Measurements from ENCODE around the gene FEN1. TPM values are rescaled to one million over a fixed set of nuclear protein-coding genes. Genes with fewer than 3 reads are reported as not detected.

FEN1 gene
- total RNA-seq, 4 donors from 2014 or later = 4.5 to 11.0 (median 4.6) TPM

DNA sequence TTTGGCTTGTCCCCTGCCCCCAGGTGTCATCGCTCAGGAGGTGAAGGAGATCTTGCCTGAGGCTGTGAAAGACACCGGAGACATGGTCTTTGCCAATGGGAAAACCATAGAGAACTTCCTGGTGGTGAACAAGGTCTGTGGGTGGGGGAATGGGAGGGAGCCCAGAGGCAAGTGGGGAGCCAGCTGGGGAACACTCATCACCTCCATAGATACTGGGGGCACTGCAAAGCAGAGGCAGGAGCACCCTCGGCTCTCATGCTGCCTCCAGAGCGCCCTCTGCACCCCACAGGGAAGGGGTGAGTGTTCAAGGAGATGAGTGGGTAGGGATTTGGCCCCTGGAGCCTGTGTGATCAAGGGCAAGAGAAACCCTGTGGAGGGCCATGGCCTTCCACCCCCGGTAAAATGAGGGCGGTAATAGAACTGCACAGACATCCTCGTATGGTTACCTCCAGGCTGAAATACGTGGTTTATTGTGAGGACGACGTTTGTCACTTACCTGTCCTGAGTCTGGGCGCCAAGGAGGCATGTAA lies 14.3 kb upstream of the FEN1 start:
- TF ChIP-seq POLR2A (IDR thresholded peaks at IDR 0.05) (no peak), EP300 (IDR thresholded peaks at IDR 0.05) (no peak)
- TF ChIP-seq, protein P1, sequence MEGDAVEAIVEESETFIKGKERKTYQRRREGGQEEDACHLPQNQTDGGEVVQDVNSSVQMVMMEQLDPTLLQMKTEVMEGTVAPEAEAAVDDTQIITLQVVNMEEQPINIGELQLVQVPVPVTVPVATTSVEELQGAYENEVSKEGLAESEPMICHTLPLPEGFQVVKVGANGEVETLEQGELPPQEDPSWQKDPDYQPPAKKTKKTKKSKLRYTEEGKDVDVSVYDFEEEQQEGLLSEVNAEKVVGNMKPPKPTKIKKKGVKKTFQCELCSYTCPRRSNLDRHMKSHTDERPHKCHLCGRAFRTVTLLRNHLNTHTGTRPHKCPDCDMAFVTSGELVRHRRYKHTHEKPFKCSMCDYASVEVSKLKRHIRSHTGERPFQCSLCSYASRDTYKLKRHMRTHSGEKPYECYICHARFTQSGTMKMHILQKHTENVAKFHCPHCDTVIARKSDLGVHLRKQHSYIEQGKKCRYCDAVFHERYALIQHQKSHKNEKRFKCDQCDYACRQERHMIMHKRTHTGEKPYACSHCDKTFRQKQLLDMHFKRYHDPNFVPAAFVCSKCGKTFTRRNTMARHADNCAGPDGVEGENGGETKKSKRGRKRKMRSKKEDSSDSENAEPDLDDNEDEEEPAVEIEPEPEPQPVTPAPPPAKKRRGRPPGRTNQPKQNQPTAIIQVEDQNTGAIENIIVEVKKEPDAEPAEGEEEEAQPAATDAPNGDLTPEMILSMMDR (IDR thresholded peaks at IDR 0.05) = no peak
- Histone ChIP-seq H3K9me3 (no peaks in the 10 kb centered on the region), H3K36me3 (peaks cover 0 to 49% (median 0%) of the 10 kb centered on the region in 3 donors), H3K4me3 (no peak overlapping the region), H3K27me3 (no peaks in the 10 kb centered on the region), H3K4me1 (peaks cover 0 to 19% (median 5%) of the 10 kb centered on the region in 4 donors), H3K27ac (no peak overlapping the region)
- 89% methylated on average over 9 to 11 of the region's 11 CpGs for WGBS, 2 donors
- DNase-seq (ENCODE audit: low spot score in 2 of 2) = no peak

DNA sequence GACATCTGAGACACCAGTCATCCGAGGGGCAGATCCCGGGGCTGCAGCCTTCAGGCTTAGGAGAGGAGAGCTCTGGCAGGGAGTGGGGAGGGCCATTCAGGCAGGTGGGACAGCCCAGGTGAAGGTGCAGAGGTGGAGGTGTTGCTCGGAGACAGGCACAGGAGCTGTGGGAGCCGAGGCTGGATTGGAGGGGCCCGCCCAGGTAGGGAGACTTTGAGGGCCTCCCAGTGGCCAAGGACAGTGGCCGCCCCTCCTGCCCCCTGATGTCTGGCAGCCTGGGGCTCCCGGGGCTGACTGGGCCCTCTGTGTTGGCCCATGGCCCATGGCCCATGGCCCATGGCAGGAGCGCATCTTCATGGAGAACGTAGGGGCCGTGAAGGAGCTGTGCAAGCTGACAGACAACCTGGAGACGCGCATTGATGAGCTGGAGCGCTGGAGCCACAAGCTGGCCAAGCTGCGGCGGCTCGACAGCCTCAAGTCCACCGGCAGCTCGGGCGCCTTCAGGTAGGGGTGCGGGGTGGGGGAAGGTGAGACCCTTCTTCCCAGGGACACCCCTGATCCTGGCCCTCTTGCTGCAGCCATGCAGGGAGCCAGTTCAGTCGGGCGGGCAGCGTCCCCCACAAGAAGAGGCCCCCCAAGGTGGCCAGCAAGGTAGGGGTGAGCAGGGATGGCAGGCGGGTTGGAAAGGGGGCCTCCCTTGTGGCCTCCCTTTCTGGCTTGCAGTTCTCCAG lies 13.6 kb upstream of the FEN1 start:
- Histone ChIP-seq H3K4me1 (peaks cover 0 to 19% (median 5%) of the 10 kb centered on the region in 4 donors), H3K27me3 (no peaks in the 10 kb centered on the region), H3K27ac (no peak overlapping the region), H3K4me3 (no peak overlapping the region), H3K9me3 (no peaks in the 10 kb centered on the region), H3K36me3 (peaks cover 0 to 56% (median 0%) of the 10 kb centered on the region in 3 donors)
- 91 to 96% methylated on average over 19 to 21 of the region's 24 CpGs for WGBS, 2 donors
- TF ChIP-seq POLR2A (IDR thresholded peaks at IDR 0.05) = no peak
- no peak for TF ChIP-seq EP300 (IDR thresholded peaks at IDR 0.05)
- TF ChIP-seq, protein P1 (IDR thresholded peaks at IDR 0.05) = no peak
- no peak for DNase-seq (ENCODE audit: low spot score in 2 of 2)

DNA sequence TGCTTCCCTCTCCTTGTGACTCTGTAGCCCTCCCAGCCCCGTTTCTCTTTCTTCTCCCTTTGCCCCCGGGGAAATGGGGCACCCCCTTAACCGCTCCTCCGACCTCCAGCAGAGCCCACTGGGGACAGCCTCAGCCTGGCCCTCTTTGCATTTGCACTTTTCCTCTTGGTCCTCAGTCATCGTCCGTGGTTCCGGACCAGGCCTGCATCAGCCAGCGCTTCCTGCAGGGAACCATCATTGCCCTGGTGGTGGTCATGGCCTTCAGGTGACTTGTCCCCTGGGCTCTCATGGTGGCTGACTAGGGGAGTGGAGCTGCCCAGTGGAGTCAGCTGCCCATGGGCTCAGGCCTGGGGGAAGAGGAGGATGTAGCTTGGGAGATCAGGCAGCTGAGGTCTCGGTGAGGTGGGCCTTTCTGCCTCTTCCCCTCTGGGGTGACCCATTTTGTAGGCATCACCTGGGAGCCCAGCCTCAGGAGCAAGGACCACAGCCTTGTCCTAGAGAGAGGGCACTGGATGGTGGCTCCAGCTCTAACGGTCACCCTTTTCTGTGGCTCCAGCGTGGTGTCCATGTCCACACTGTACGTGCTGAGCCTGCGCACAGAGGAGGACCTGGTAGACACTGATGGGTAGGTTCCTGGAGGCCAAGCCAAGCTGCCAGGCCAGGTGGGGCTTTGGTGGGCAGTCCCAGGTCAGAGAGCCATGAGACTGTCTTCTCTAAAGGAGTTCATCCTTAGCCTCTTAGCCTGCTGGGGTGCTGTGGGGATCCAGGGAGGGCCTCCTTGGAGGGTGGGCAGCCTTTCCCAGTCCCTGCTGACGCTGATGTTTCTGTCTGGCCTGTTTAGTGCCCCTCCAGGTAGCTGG lies 12.8 kb upstream of the FEN1 start:
- no peak for TF ChIP-seq EP300 (IDR thresholded peaks at IDR 0.05)
- TF ChIP-seq POLR2A (IDR thresholded peaks at IDR 0.05) = no peak
- TF ChIP-seq, protein P1 (IDR thresholded peaks at IDR 0.05) = no peak
- H3K36me3 ChIP-seq = peaks cover 0 to 64% (median 0%) of the 10 kb centered on the region in 3 donors
- no peak overlapping the region for H3K27ac ChIP-seq
- H3K27me3 ChIP-seq = no peaks in the 10 kb centered on the region
- H3K4me3 ChIP-seq = no peak overlapping the region
- no peak for DNase-seq (ENCODE audit: low spot score in 2 of 2)
- WGBS, 2 donors = 92 to 93% methylated on average over 13 to 14 of the region's 14 CpGs
- H3K9me3 ChIP-seq = no peaks in the 10 kb centered on the region
- H3K4me1 ChIP-seq = peaks cover 0 to 19% (median 5%) of the 10 kb centered on the region in 4 donors

DNA sequence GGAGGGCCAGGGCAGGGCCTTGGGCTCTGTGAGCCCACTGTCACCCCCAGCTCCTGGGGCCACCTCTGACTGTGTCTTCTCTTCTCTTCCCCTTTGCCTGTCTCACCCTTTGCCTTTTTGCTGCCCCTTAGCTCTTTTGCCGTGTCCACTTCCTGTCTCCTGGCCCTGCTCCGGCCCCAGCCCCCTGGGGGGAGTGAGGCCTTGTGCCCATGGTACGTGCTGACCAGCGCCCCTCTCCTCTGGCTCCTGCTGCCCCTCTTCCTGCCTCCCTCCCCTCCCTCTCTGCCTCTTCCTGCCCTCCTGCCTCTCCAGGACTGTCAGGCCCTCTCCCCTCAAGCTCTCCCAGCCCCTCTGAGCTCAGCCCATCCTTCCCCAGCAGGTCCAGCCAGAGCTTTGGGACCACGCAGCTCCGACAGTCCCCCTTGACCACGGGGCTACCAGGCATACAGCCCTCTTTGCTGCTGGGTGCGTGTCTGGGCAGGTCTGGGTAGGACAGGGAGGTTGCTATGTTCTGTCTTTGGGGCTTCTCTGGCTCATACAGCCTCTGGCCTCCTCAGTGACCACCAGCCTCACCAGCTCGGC lies 12.0 kb upstream of the FEN1 start:
- TF ChIP-seq, protein P1 (IDR thresholded peaks at IDR 0.05) = no peak
- TF ChIP-seq EP300 (IDR thresholded peaks at IDR 0.05) = no peak
- TF ChIP-seq POLR2A (IDR thresholded peaks at IDR 0.05) = no peak
- H3K27me3 ChIP-seq = no peaks in the 10 kb centered on the region
- no peak overlapping the region for H3K27ac ChIP-seq
- 76 to 77% methylated on average over 9 of the region's 9 CpGs for WGBS, 2 donors
- H3K4me1 ChIP-seq = peaks cover 0 to 19% (median 5%) of the 10 kb centered on the region in 4 donors
- no peak overlapping the region for H3K4me3 ChIP-seq
- peaks cover 0 to 72% (median 0%) of the 10 kb centered on the region in 3 donors for H3K36me3 ChIP-seq
- H3K9me3 ChIP-seq = no peaks in the 10 kb centered on the region
- no peak for DNase-seq (ENCODE audit: low spot score in 2 of 2)
